Hepatocyte (in vitro differentiated cells): ENCODE measurements around the gene CENPF.

ENCODE experiments used
- EZH2phosphoT487 ChIP-seq: fragments of 200-600 bp; sonication (generic); IDR thresholded peaks from one replicate; pipeline ENCODE4 v1.6.1; 2018; ENCODE audit warnings: antibody characterized with exemption, mild to moderate bottlenecking, low read depth, moderate library complexity; ENCODE audit not compliant: unreplicated experiment, severe bottlenecking
- TF ChIP-seq, protein P1 (sequence below): fragments of 200-600 bp; sonication (generic); IDR thresholded peaks from 2 replicates; pipeline ENCODE4 v1.5.1; 2016; ENCODE audit warnings: antibody characterized with exemption, mild to moderate bottlenecking; ENCODE audit not compliant: poor library complexity

- TF ChIP-seq, protein P1, sequence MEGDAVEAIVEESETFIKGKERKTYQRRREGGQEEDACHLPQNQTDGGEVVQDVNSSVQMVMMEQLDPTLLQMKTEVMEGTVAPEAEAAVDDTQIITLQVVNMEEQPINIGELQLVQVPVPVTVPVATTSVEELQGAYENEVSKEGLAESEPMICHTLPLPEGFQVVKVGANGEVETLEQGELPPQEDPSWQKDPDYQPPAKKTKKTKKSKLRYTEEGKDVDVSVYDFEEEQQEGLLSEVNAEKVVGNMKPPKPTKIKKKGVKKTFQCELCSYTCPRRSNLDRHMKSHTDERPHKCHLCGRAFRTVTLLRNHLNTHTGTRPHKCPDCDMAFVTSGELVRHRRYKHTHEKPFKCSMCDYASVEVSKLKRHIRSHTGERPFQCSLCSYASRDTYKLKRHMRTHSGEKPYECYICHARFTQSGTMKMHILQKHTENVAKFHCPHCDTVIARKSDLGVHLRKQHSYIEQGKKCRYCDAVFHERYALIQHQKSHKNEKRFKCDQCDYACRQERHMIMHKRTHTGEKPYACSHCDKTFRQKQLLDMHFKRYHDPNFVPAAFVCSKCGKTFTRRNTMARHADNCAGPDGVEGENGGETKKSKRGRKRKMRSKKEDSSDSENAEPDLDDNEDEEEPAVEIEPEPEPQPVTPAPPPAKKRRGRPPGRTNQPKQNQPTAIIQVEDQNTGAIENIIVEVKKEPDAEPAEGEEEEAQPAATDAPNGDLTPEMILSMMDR, result no peak
- TF ChIP-seq EZH2phosphoT487, result no peak
These were observed 29.3 kb upstream of the CENPF start for GRCh38 chr1:214573386-214574318.
